Ovary (tissue), 3 donors: Measurements from ENCODE around the gene KLHL17.

Experiments
- POLR2A ChIP-seq: fragments of 450-650 bp; IDR thresholded peaks from one replicate; pipeline ENCODE4 v1.6.1; 2017; ENCODE audit warnings: antibody characterized with exemption, mild to moderate bottlenecking, moderate library complexity
- TF ChIP-seq, protein P1 (sequence below), 3 donors: fragments of 450-650 bp in 2 of 3; fragments of 200-600 bp in 1 of 3; IDR thresholded peaks; one replicate each; pipeline versions ENCODE4 v1.5.1 to v1.8.0; 2016 to 2022; ENCODE audit warnings: antibody characterized with exemption in 3 of 3, mild to moderate bottlenecking in 1 of 3
- donor health status: DM: no; HTN: no; CAD: no.

DNA sequence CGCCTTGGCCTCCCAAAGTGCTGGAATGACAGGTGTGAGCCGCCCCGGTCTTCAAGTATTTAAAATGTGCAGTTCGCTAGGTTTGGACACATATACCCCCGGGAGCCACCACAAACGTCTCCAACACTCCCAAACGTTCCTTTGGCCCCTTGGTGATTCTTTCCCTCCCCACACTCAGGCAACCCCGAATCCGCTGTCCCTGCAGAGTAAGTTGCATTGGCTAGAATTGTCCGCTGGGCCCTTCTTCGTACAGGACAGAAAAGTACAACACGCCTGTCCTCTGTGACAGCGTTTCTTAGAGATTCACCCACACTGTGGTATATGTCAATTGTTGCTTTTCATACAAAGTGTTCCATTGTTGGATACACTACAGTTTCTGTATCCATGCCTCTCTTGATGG is 24.7 kb downstream of the KLHL17 start:
- TF ChIP-seq, protein P1, sequence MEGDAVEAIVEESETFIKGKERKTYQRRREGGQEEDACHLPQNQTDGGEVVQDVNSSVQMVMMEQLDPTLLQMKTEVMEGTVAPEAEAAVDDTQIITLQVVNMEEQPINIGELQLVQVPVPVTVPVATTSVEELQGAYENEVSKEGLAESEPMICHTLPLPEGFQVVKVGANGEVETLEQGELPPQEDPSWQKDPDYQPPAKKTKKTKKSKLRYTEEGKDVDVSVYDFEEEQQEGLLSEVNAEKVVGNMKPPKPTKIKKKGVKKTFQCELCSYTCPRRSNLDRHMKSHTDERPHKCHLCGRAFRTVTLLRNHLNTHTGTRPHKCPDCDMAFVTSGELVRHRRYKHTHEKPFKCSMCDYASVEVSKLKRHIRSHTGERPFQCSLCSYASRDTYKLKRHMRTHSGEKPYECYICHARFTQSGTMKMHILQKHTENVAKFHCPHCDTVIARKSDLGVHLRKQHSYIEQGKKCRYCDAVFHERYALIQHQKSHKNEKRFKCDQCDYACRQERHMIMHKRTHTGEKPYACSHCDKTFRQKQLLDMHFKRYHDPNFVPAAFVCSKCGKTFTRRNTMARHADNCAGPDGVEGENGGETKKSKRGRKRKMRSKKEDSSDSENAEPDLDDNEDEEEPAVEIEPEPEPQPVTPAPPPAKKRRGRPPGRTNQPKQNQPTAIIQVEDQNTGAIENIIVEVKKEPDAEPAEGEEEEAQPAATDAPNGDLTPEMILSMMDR (IDR thresholded peaks at IDR 0.05): no peak
- TF ChIP-seq POLR2A: no peak
